HG03175 (cell line): Measurements from ENCODE around the gene WDR86.

ENCODE experiments used
- ATAC-seq: cut with Tn5 transposase; IDR thresholded peaks from one replicate; pipeline ENCODE4 v1.9.1; 2021; ENCODE audit warnings: mild to moderate bottlenecking, moderate library complexity; ENCODE audit not compliant: unreplicated experiment

WDR86 gene

DNA sequence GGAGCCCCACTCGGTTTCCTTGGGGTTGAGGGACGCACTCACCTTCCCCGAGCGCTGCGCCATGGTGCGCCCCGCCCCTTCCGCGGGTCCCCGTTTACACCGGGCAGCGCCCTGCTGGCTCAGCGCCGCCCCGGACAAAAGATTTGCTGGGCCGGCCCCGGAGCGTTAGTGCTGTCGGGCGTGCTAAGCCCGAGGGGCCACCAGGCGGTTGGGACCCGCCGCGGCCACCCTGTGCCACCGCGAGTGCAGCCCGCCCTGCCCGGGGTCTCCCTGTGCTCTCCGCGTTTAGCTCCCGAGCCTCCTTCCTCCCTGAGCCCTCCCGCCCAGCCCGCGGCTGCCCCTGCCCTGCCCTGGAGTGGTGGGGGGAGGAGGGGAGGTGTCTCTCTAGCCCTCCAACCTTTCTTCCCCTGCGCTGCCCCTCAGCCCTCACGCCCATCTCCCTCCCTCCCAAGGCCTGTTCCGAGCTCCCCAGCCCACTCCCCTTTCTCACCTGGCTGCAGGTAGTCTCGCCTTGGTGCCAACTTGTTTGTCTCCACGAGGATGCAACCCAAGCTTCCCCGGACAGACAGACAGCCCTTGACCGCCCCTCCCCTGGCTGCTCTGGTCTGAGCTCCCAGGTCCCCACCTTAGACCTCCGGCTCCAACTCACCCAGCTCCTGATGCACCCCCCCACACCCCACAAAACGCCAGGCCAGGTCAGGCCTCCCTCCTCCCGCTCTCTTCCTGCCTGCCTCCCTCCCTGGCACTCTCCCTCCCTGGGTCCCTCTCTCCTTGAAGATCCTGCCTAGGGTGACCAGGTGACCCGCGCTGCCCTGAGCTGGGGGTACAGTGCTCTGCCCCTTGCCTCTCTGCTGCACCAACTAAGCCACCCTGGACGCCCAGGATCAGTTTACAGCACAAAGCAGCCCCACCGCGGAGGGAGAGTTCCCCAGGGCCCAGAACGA lies 30.3 kb upstream of the WDR86 start, which contains the start of gene CRYGN:
Gene CRYGN, minus strand, starts transcription at position 287 of the 944 bp plus-strand sequence. Its CDS starts 224 bp downstream, at position 63.
- no peak for ATAC-seq

DNA sequence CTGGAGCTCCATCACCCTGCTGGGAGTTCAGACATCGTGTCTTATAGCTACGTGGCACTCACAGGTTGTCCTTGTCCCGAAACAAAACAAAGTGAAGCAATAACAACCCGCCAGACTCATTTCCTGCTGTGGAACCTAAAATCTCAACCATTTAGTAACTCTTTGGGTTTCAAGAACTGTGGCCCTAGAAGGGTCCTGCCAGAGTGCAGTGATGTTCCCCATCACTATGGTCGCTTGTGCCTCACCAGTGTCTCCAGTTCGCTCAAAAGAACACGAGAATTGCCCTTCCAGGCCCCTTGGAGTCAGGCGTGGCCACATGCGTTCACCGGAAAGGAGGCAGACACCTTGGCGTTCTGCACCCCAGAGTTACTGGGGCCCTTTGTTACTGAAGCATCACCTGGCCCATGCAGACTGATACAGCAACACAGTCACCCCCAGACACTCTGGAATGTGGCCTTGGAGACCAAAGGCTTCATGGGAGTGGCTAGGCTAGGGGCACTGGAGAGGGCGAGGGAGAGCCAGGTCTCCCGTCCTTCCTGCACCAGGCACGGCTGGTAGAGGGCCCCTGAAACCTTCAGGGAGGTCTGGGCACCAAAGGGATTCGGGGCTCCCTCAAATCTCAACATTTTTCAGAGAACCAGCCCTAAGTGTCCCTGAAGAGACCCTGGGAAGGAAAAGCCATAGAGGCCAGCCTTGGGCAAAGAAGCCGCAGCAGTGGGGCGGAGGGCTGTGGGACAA lies 29.2 kb upstream of the WDR86 start:
- no peak for ATAC-seq

- ATAC-seq = no peak
Measured at GRCh38 chr7:151437866-151438516, 28.2 kb upstream of the WDR86 start.

DNA sequence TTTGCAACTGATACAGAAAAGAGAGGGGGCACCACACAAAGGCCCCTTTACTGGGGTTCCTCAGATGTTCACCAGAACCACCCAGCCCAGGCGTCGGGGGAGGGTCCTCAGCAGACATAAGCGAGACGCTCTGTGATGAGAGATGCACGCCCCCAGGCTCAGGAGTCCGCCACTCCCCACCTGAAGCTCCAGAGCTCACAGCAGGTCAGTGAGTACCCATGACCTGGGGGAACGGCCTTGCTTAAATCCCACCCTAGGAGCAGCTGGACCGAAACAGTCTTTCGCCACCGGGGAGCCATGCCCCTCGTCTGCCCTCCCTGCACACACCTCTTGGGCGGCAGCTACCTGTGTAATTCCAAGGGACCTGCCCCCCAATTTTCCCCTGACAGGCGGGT lies 27.3 kb upstream of the WDR86 start:
- no peak for ATAC-seq

GRCh38 chr7:151436446-151437158 lies 26.8 kb upstream of the WDR86 start:
- no peak for ATAC-seq

GRCh38 chr7:151435971-151436370 lies 26.1 kb upstream of the WDR86 start:
- ATAC-seq = no peak

- ATAC-seq = no peak
Measured at GRCh38 chr7:151435103-151435916, 25.5 kb upstream of the WDR86 start.

DNA sequence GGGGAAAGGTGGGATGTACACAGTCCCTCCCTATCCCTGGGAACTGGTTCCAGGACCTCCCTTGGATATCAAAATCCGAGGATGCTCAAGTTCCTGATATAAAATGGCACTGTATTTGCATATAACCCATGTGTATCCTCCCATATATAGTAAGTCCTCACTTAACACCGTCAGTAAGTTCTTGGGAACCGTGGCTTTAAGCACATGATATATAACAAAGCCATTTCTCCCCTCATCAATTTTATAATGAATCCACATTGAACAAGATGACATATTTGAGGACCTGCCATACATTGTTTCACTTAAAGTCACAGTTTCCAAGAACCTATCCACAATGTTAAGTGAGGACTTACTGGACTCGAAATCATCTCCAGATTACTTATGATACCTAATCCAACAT lies 24.7 kb upstream of the WDR86 start:
- ATAC-seq = no peak

GRCh38 chr7:151433721-151434400 lies 24.0 kb upstream of the WDR86 start:
- ATAC-seq = no peak

GRCh38 chr7:151432658-151433521 lies 23.1 kb upstream of the WDR86 start:
- ATAC-seq = peak; percentile 74

DNA sequence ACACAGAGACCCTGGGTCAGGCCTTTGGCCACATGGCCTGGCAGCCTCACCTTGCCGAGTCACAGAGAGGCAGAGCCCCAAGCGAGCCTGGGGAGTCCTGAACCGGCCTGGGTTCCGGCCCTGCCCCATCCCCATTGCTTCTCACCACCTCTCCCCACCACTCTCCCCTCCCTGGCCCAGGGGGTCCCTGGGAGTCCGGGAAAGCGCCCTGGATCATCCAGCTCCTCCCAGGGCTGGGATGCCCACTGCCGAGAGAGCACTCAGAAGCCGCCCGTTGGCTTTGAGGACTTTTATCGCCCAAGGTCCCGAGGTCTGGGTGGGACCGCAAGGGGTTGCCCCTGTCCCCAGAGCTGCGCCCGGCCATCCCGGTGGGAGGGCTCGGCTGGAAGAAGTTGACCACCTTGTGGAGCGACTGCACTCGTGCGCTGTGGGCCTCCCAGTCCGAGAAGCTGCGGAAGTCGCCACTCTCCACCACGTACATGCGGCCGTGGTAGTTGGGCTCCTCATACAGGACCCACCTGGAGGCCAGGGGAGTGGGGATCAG lies 22.0 kb upstream of the WDR86 start:
- ATAC-seq = no peak

DNA sequence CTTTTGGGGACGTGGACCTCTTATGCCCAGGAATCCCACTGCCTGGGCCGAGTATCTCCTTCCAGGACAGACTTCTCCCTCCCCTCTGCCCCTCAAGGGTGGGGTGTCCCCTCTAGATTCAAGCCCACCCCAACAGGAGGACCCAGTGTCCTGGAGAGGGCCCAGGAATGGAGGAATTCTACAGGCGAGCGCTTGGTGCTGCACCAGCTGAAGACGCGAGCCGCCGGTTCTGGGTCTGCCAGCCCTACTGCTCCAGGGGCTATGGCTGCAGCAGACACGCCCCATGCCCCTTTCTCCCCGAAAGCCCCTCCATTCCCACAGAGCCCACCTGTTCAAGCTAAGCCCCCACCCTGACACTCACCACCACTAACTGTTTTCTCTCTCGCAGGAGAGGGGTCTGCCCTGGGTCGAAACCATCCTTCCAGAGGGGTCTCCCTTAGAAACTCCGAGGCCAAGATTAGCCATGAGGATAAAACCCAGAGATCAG lies 21.5 kb upstream of the WDR86 start:
- no peak for ATAC-seq

GRCh38 chr7:151430391-151431205 lies 20.8 kb upstream of the WDR86 start:
- ATAC-seq = no peak

GRCh38 chr7:151429560-151430331 lies 19.9 kb upstream of the WDR86 start:
- no peak for ATAC-seq

GRCh38 chr7:151429237-151429559 lies 19.4 kb upstream of the WDR86 start:
- ATAC-seq = no peak
